ENCODE measurements around the gene AXL.
A peak's percentile ranks its signal among the peaks of the same experiment; 100 is the strongest.

Gene AXL

DNA sequence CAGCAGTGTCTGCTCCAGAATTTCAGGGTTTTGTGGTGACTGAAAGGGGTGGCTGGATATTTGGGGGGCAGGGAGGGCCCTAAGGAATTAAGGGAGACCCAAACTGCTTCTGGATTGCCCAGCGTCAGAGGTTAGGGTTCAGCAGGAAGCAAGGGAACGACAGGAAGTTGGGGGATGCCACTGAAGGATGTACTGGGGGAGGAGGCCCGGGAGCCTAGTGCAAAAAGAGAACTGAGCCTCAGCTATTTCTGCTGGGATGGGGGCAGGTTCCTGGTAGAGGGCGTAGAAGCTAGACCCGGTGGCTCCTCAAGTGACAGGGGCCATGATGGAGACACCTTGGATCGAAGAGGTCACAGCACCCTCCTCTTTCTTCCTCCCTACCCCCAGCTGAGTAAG lies 24.9 kb upstream of the AXL start:
- peak overlapping the region; percentile 63 for H3K14ac ChIP-seq (ENCODE audit: low read length)
- no peak overlapping the region for H3K4ac ChIP-seq (ENCODE audit: low read length)
- peaks cover 0 to 4% of the 10 kb centered on the region in 2 donors for H3K36me3 ChIP-seq (replicated peaks in 1 of 2; ENCODE audit: control insufficient read depth in 2 of 2, insufficient read depth in 2 of 2, low read length in 2 of 2)
- no peak overlapping the region for H3K27ac ChIP-seq (replicated peaks; ENCODE audit: low read length)
- H3K4me3 ChIP-seq (ENCODE audit: low read length in 2 of 2), result no peak overlapping the region
- H3K4me1 ChIP-seq (ENCODE audit: control insufficient read depth in 2 of 2, insufficient read depth in 1 of 2, low read depth in 1 of 2, low read length in 2 of 2), result peaks cover 3 to 10% of the 10 kb centered on the region in 2 donors
- H4K8ac ChIP-seq (ENCODE audit: low read depth, low read length), result no peak overlapping the region
- no peaks in the 10 kb centered on the region for H3K9me3 ChIP-seq (replicated peaks in 1 of 2; ENCODE audit: control insufficient read depth in 2 of 2, insufficient read depth in 1 of 2, low read depth in 1 of 2, low read length in 2 of 2)
- no peak overlapping the region for H2BK15ac ChIP-seq (ENCODE audit: low read length)
- H2AFZ ChIP-seq (ENCODE audit: low read length), result peak overlapping the region; percentile 84
- H4K91ac ChIP-seq (ENCODE audit: low read depth, low read length, poor library complexity), result no peak overlapping the region
- WGBS, 2 donors (ENCODE audit: extremely low coverage in 2 of 2, insufficient read length in 2 of 2, insufficient replicate concordance in 1 of 2), result no CpG with 5 or more reads among the region's 6 CpGs
- peaks cover 2% of the 10 kb centered on the region for H3K79me1 ChIP-seq (ENCODE audit: low read depth, low read length)
- H3K9ac ChIP-seq (ENCODE audit: low read depth, low read length, poor library complexity), result no peak overlapping the region
- peak overlapping the region; percentile 11 for H2AK5ac ChIP-seq (ENCODE audit: low read depth, low read length)
- peaks cover 0 to 75% (median 5%) of the 10 kb centered on the region in 3 experiments for H3K27me3 ChIP-seq (ENCODE audit: control insufficient read depth in 3 of 3, insufficient read depth in 3 of 3, low read depth in 1 of 3, low read length in 3 of 3)
- H3K18ac ChIP-seq (ENCODE audit: low read length), result no peak overlapping the region
- peak overlapping the region; percentile 95 for H3K4me2 ChIP-seq (ENCODE audit: insufficient read depth, low read length, poor library complexity, severe bottlenecking)
- H3K23ac ChIP-seq (ENCODE audit: low read depth, low read length, poor library complexity), result peak overlapping the region; percentile 34
- no peak overlapping the region for H2BK5ac ChIP-seq (ENCODE audit: low read length)
- no peak overlapping the region for H2BK12ac ChIP-seq (ENCODE audit: low read length)
- no peak for DNase-seq (ENCODE audit: low spot score)
- no peak overlapping the region for H2BK120ac ChIP-seq (ENCODE audit: low read depth, low read length)

DNA sequence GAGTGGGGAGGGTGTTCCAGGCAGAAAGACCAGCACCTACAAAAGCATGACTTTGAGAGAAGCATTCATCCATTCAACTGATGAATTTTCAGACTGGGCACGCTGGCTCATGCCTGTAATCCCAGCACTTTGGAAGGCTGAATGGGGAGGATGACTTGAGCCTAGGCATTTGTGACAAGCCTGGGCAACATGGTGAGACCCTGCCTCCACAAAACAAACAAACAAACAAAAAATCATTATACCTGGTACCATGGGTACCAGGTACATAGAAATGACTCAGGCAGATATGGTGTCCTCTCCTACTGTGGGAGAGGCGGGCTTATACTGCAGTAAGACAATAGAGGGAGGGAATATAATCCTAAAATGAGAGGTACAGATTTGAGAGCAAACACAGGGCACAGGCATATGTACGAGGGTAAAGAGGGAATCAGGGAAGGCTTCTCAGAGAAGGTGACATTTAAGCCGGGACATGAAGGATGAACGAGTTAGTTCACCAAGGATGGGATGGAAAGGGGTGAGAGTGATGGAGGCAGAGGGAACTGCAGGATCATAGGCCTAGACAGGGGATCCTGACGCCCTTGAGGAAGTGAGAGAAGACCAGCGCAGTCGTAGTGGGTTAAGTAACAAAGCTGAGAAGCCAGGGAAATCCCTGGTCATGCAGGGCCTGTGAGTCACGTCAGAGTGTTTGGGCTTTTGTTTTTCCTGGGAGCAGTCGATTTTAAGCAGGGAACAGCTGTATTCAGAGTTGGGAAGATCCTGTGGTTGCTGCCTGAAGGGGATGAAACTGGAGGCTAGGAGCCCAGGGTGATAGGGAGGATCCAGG lies 23.1 kb upstream of the AXL start:
- Histone ChIP-seq H3K4me1 (ENCODE audit: control insufficient read depth in 2 of 2, insufficient read depth in 1 of 2, low read depth in 1 of 2, low read length in 2 of 2) (peaks cover 3 to 7% of the 10 kb centered on the region in 2 donors), H3K18ac (ENCODE audit: low read length) (no peak overlapping the region), H3K36me3 (replicated peaks in 1 of 2; ENCODE audit: control insufficient read depth in 2 of 2, insufficient read depth in 2 of 2, low read length in 2 of 2) (peaks cover 0 to 4% of the 10 kb centered on the region in 2 donors), H3K27ac (replicated peaks; ENCODE audit: low read length) (peak overlapping the region; percentile 19), H4K8ac (ENCODE audit: low read depth, low read length) (peak overlapping the region; percentile 48), H3K4ac (ENCODE audit: low read length) (no peak overlapping the region), H3K27me3 (ENCODE audit: control insufficient read depth in 3 of 3, insufficient read depth in 3 of 3, low read depth in 1 of 3, low read length in 3 of 3) (peaks cover 0 to 62% (median 5%) of the 10 kb centered on the region in 3 experiments), H2BK120ac (ENCODE audit: low read depth, low read length) (no peak overlapping the region), H2BK12ac (ENCODE audit: low read length) (no peak overlapping the region), H3K9me3 (replicated peaks in 1 of 2; ENCODE audit: control insufficient read depth in 2 of 2, insufficient read depth in 1 of 2, low read depth in 1 of 2, low read length in 2 of 2) (no peaks in the 10 kb centered on the region), H2BK15ac (ENCODE audit: low read length) (no peak overlapping the region), H3K4me2 (ENCODE audit: insufficient read depth, low read length, poor library complexity, severe bottlenecking) (no peak overlapping the region), H2AK5ac (ENCODE audit: low read depth, low read length) (no peak overlapping the region), H2BK5ac (ENCODE audit: low read length) (no peak overlapping the region), H2AFZ (ENCODE audit: low read length) (no peak overlapping the region), H3K79me1 (ENCODE audit: low read depth, low read length) (peaks cover 2% of the 10 kb centered on the region), H3K23ac (ENCODE audit: low read depth, low read length, poor library complexity) (no peak overlapping the region), H4K91ac (ENCODE audit: low read depth, low read length, poor library complexity) (no peak overlapping the region), H3K14ac (ENCODE audit: low read length) (peak overlapping the region; percentile 38), H3K4me3 (ENCODE audit: low read length in 2 of 2) (no peak overlapping the region), H3K9ac (ENCODE audit: low read depth, low read length, poor library complexity) (no peak overlapping the region)
- no CpG with 5 or more reads among the region's 10 CpGs for WGBS, 2 donors (ENCODE audit: extremely low coverage in 2 of 2, insufficient read length in 2 of 2, insufficient replicate concordance in 1 of 2)
- DNase-seq (ENCODE audit: low spot score), result no peak

DNA sequence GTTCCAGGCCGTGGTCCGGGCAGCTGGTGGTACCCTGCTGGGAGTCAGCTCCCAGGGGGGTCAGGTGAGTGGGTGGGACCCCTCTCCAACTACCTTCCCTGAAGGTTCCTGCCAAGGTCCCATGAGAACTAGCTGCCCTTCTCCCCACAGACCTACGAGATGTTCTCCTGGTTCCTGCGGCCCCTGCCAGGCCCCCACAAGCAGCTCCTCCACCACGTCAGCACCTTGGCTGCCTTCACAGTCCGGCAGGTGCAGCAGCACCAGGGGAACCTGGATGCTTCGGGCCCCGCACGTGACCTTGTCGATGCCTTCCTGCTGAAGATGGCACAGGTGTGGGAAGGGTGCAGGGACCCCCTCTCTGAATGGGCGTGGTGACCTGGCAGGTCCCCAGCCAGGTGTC lies 20.5 kb upstream of the AXL start:
- H3K79me1 ChIP-seq (ENCODE audit: low read depth, low read length), result peaks cover 2% of the 10 kb centered on the region
- no peak overlapping the region for H2BK5ac ChIP-seq (ENCODE audit: low read length)
- peak overlapping the region in 1 of 2 donors; percentile 27 for H3K4me3 ChIP-seq (ENCODE audit: low read length in 2 of 2)
- no peak overlapping the region for H3K4me2 ChIP-seq (ENCODE audit: insufficient read depth, low read length, poor library complexity, severe bottlenecking)
- H3K4me1 ChIP-seq (ENCODE audit: control insufficient read depth in 2 of 2, insufficient read depth in 1 of 2, low read depth in 1 of 2, low read length in 2 of 2), result peaks cover 2 to 3% of the 10 kb centered on the region in 2 donors
- H4K91ac ChIP-seq (ENCODE audit: low read depth, low read length, poor library complexity), result peak overlapping the region; percentile 39
- peak overlapping the region; percentile 80 for H3K23ac ChIP-seq (ENCODE audit: low read depth, low read length, poor library complexity)
- no peak overlapping the region for H4K8ac ChIP-seq (ENCODE audit: low read depth, low read length)
- no peak overlapping the region for H2AFZ ChIP-seq (ENCODE audit: low read length)
- H2BK12ac ChIP-seq (ENCODE audit: low read length), result peak overlapping the region; percentile 41
- peaks cover 0 to 38% (median 0%) of the 10 kb centered on the region in 3 experiments for H3K27me3 ChIP-seq (ENCODE audit: control insufficient read depth in 3 of 3, insufficient read depth in 3 of 3, low read depth in 1 of 3, low read length in 3 of 3)
- H2AK5ac ChIP-seq (ENCODE audit: low read depth, low read length), result no peak overlapping the region
- no peaks in the 10 kb centered on the region for H3K9me3 ChIP-seq (replicated peaks in 1 of 2; ENCODE audit: control insufficient read depth in 2 of 2, insufficient read depth in 1 of 2, low read depth in 1 of 2, low read length in 2 of 2)
- H3K14ac ChIP-seq (ENCODE audit: low read length), result peak overlapping the region; percentile 21
- no peak overlapping the region for H3K4ac ChIP-seq (ENCODE audit: low read length)
- no peak overlapping the region for H3K9ac ChIP-seq (ENCODE audit: low read depth, low read length, poor library complexity)
- no peak overlapping the region for H2BK15ac ChIP-seq (ENCODE audit: low read length)
- peaks cover 0 to 9% of the 10 kb centered on the region in 2 donors for H3K36me3 ChIP-seq (replicated peaks in 1 of 2; ENCODE audit: control insufficient read depth in 2 of 2, insufficient read depth in 2 of 2, low read length in 2 of 2)
- no peak overlapping the region for H3K18ac ChIP-seq (ENCODE audit: low read length)
- H2BK120ac ChIP-seq (ENCODE audit: low read depth, low read length), result no peak overlapping the region
- no CpG with 5 or more reads among the region's 11 CpGs for WGBS, 2 donors (ENCODE audit: extremely low coverage in 2 of 2, insufficient read length in 2 of 2, insufficient replicate concordance in 1 of 2)
- H3K27ac ChIP-seq (replicated peaks; ENCODE audit: low read length), result no peak overlapping the region
- no peak for DNase-seq (ENCODE audit: low spot score)

DNA sequence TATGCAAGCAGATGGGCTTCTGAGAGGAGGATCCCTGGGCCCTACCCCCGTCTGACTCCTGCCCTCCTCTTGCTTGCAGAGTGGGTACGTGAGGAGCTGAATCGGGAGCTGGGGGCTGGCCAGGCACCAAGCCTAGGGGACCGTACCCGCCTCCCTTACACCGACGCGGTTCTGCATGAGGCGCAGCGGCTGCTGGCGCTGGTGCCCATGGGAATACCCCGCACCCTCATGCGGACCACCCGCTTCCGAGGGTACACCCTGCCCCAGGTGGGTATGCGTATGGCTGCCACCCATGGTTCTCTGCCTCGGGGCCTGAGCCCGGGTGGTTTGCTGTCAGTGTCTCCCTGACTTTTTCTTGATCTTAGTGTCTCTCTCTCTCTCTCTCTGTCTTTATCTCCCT lies 15.7 kb upstream of the AXL start:
- H3K4me1 ChIP-seq (ENCODE audit: control insufficient read depth in 2 of 2, insufficient read depth in 1 of 2, low read depth in 1 of 2, low read length in 2 of 2), result no peaks in the 10 kb centered on the region
- no peak overlapping the region for H3K14ac ChIP-seq (ENCODE audit: low read length)
- no peak overlapping the region for H2BK15ac ChIP-seq (ENCODE audit: low read length)
- no peak for DNase-seq (ENCODE audit: low spot score)
- no peak overlapping the region for H3K4me3 ChIP-seq (ENCODE audit: low read length in 2 of 2)
- no peak overlapping the region for H2BK12ac ChIP-seq (ENCODE audit: low read length)
- no CpG with 5 or more reads among the region's 18 CpGs for WGBS, 2 donors (ENCODE audit: extremely low coverage in 2 of 2, insufficient read length in 2 of 2, insufficient replicate concordance in 1 of 2)
- no peaks in the 10 kb centered on the region for H3K79me1 ChIP-seq (ENCODE audit: low read depth, low read length)
- no peak overlapping the region for H3K18ac ChIP-seq (ENCODE audit: low read length)
- peaks cover 0 to 7% (median 0%) of the 10 kb centered on the region in 3 experiments for H3K27me3 ChIP-seq (ENCODE audit: control insufficient read depth in 3 of 3, insufficient read depth in 3 of 3, low read depth in 1 of 3, low read length in 3 of 3)
- H2BK5ac ChIP-seq (ENCODE audit: low read length), result no peak overlapping the region
- peak overlapping the region; percentile 90 for H2AK5ac ChIP-seq (ENCODE audit: low read depth, low read length)
- no peak overlapping the region for H3K4ac ChIP-seq (ENCODE audit: low read length)
- H3K4me2 ChIP-seq (ENCODE audit: insufficient read depth, low read length, poor library complexity, severe bottlenecking), result no peak overlapping the region
- H3K9me3 ChIP-seq (replicated peaks in 1 of 2; ENCODE audit: control insufficient read depth in 2 of 2, insufficient read depth in 1 of 2, low read depth in 1 of 2, low read length in 2 of 2), result no peaks in the 10 kb centered on the region
- no peak overlapping the region for H2BK120ac ChIP-seq (ENCODE audit: low read depth, low read length)
- peak overlapping the region; percentile 3 for H4K8ac ChIP-seq (ENCODE audit: low read depth, low read length)
- no peak overlapping the region for H2AFZ ChIP-seq (ENCODE audit: low read length)
- no peak overlapping the region for H3K27ac ChIP-seq (replicated peaks; ENCODE audit: low read length)
- H3K36me3 ChIP-seq (replicated peaks in 1 of 2; ENCODE audit: control insufficient read depth in 2 of 2, insufficient read depth in 2 of 2, low read length in 2 of 2), result peaks cover 0 to 14% of the 10 kb centered on the region in 2 donors
- H3K9ac ChIP-seq (ENCODE audit: low read depth, low read length, poor library complexity), result no peak overlapping the region
- no peak overlapping the region for H3K23ac ChIP-seq (ENCODE audit: low read depth, low read length, poor library complexity)
- no peak overlapping the region for H4K91ac ChIP-seq (ENCODE audit: low read depth, low read length, poor library complexity)

Data from neuronal stem cell (in vitro differentiated cells).